IPS-18c (cell line): ENCODE measurements around the gene ADGRV1.
"Not testable (repeated sequence)": the region's sequence is repeated elsewhere in the genome, so short reads cannot be mapped to it uniquely, and the experiment has no call there.

Source experiments
- H3K4me3 ChIP-seq: 2 replicates; pipeline ENCODE4 v1.7.0; 2013; ENCODE audit warnings: low read depth, mild to moderate bottlenecking, low read length, moderate library complexity; ENCODE audit not compliant: insufficient read depth
- H3K9me3 ChIP-seq: one replicate; pipeline ENCODE4 v1.6.1; 2013; ENCODE audit warnings: mild to moderate bottlenecking, low read length, moderate library complexity; ENCODE audit not compliant: control insufficient read depth, insufficient read depth

The ADGRV1 gene

DNA sequence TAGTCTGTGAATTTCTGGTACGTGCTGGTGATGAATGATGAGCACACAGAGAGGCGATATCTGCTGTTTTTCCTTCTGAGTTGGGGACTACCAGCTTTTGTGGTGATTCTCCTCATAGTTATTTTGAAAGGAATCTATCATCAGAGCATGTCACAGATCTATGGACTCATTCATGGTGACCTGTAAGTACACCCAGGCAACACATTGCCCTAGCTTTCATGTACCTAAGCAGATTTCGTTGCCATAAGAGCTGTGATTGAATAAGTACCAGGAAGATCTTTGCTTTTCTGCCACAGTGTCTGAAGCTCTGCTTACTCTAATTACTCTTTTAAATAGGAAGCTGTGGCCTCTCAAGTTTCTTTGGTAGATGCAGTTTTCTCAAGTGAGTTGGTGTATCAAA is 426.7 kb downstream of the ADGRV1 start:
- no peak overlapping the region for H3K4me3 ChIP-seq

DNA sequence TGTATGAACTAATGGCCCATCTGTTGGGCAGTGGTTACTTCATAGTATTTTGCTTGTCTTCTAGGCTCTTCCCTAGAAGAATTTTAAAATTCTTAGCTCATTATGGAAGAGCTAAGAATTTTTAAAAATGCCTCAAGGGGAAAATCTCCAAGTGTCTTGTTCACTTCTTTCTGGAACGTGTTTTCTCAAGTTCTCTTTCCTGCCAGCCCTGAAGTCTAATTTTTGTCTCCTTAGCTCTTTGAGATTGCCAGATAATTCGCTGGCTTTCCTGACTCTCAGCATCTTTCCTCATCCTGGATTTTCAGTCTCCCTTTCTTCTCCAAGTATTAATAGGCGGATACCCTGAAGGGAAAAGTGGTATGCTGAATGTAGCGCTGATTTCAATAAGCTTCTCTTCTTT is 429.1 kb downstream of the ADGRV1 start:
- no peaks in the 10 kb centered on the region for H3K9me3 ChIP-seq
- no peak overlapping the region for H3K4me3 ChIP-seq

More for the DNA sequence above, 426.7 kb downstream of the ADGRV1 start:
- H3K9me3 ChIP-seq = no peaks in the 10 kb centered on the region

DNA sequence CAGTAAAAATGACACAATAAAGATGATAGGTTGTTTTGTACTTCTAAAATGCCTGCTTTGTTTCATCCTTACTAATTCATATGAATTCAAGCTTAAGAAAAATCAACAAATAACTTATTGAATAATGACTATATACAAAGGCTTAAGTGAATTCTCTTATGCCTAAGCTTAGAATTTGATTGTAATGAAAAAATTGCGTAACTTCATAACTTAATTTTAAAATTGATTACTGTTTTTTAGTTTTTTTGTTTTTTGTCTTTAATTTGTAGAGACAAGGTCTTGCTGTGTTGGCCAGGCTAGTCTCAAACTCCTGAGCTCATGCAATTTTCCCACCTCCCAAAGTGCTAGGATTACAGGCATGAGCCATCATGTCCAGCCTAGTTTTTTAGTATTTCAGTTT is 432.6 kb downstream of the ADGRV1 start:
- no peaks in the 10 kb centered on the region for H3K9me3 ChIP-seq
- H3K4me3 ChIP-seq = no peak overlapping the region

DNA sequence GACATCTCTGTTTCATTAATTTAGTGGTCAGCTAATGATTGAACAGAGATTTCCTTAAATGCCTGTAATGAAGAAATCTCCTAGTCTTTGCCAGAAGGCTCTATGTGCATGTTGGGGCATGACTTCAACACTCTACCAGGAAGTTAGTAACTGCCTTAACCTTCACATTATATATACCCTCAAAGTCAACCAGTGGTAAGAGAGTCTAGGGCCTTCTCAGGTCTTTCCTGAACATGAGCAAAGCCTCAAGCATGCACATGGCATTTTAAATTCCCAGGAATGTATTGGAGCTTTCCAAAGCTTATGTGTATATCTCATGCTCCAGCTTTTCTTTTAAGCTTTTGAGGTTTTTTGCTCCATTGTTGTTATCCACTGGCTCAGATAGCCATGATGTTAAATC is 436.2 kb downstream of the ADGRV1 start:
- H3K9me3 ChIP-seq = no peaks in the 10 kb centered on the region
- no peak overlapping the region for H3K4me3 ChIP-seq

DNA sequence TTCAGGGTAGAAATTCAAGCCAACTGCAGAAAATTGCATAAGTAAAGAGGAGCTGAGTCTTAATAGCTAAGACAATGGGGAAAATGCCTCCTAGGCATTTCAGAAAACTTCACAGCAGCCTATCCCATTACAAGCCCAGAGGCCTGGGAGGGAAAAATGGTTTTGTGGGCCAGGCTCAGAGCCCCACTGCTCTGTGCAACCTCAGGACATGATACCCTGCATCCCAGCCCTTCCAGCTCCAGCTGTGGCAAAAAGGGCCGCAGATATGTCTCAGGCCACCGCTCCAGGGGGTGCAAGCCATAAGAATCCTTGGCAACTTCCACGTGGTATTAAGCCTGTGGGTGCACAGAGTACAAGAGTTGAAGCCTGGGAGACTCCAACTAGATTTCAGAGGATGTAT is 437.5 kb downstream of the ADGRV1 start:
- no peaks in the 10 kb centered on the region for H3K9me3 ChIP-seq
- H3K4me3 ChIP-seq = no peak overlapping the region

DNA sequence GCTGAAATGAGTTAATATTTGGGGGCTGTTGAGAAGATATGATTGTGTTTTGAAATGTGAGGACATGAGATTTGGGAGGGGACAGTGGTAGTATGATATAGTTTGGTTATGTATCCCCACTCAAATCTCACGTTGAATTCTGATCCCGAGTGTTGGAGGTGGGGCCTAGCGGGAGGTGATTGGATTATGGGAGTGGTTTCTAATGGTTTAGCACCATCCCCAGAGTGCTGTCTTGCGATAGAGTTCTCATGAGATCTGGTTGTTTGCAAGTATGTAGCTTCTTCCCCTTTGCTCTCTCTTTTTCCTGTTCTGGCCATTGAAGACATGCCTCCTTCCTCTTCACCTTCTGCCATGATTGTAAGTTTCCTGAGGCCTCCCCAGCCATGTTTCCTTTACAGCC is 438.5 kb downstream of the ADGRV1 start:
- Histone ChIP-seq H3K9me3 (no peaks in the 10 kb centered on the region), H3K4me3 (no peak overlapping the region)

DNA sequence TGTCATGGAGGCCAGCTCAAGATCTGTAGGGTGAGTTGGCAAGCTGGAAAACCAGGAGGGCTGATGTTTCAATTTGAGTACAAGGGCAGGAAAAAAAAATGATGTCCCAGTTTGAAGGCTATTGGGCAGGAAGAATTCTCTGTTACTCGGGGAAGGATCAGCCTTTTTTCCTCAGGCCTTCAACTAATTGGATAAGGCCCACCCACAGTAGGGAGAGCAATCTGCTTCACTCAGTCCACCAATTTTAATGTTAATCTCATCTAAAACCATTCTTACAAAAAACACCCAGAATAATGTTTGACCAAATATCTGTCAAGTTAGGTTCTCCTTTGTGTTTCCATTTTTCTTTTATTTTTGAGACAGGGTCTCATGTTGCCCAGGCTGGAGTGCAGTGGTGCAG is 442.1 kb downstream of the ADGRV1 start:
- no peak overlapping the region for H3K4me3 ChIP-seq
- H3K9me3 ChIP-seq = no peaks in the 10 kb centered on the region

DNA sequence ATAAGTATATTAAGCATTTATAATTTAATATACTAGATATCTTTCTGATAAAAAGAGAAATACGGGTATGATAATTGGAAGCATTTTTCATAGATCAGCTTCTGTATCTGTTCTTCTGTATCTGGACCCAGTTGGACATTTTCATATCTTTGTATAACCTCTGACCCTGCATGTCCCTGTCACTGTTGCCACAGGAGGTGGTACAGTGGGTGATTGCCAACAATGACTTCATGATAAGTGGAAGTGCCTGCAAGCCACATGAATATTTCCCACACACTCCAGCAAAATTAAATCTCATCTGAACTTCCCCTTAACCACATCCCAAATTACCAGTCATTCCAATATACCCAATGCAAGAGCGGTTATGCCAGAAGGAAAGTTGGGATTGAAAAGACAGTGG is 448.1 kb downstream of the ADGRV1 start:
- Histone ChIP-seq H3K4me3 (no peak overlapping the region), H3K9me3 (no peaks in the 10 kb centered on the region)

DNA sequence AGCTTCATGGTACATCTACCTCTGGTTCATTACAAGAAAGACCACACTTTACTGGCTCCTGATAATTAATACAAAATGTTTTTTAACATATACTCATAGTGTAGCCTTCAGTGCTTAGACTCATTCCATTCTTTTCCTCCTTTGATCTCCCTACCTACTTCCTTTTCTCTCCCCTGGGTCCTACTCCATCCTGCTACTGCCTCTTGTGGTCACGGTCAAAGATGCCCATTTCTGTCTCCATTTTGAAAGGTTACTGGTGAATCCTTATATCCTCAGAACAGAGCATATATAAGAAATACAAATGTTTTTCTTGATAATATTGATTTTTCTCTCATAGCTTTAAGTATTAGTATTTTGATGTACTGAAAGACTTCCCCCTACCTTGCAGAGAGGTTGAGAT is 448.7 kb downstream of the ADGRV1 start:
- Histone ChIP-seq H3K9me3 (no peaks in the 10 kb centered on the region), H3K4me3 (no peak overlapping the region)

DNA sequence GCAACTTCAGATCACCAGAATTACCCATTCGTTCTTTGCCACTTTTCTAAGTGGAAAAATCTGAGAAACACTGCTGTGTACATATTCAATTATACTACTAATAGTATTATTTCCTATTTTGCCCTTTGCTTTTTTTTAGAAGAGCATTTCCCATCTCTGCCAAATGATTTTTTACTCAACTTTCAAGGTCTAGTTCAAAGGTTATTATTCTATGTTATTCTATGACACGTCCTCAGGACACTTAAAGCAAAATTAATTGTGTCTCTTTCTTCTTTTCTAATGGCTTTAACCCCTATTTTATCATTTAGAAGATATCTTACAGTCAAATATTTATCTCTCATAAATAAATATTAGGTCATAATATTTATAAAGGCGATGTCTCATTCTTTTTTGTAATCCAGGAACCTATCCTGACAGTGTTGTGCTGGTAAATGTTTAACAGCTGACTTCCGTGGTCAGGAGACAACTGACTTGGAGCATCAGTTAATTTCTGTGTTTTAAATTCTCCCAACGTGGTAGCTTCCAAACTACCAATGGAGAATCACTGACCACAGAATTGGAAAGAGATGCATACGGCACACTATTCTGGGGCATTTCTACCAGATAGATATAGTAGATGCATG is 449.3 kb downstream of the ADGRV1 start:
- Histone ChIP-seq H3K4me3 (no peak overlapping the region), H3K9me3 (no peaks in the 10 kb centered on the region)

DNA sequence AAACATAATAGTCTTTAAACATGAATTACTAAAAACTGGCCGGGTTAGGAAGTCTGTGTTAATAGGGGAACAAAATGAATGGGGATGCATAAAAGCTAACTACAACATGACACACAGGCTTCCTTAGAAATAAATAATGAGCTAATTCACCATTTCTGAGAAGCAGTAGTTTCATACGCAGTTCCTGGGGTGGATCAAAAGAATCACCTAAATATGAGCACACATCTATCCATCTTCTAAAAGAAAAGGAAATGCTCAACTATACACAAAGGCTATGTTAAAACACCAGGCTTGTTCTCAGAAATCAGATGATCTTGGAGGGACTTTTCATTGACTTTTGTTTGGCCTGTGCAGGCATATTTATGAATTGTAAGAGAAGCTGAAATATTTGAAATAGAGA is 451.5 kb downstream of the ADGRV1 start:
- no peak overlapping the region for H3K4me3 ChIP-seq
- no peaks in the 10 kb centered on the region for H3K9me3 ChIP-seq

DNA sequence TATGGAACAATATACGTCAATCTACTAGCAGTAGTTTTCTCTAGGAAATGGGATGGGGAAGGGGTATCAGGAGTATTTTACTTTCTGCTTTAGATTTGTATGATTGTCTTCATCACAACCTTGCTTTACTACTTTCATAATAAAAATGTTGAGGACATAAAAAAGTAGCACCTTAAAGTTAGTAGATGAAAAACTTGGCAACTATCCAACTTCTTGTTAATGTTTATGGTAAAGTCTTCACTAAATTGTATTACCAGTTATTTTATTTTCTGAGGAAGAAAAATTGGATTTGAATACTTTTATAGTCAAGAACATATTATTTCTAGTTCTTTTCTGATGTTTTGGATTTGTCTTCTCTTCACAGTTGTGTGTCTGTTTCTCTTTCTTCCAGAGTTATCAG is 452.4 kb downstream of the ADGRV1 start:
- no peaks in the 10 kb centered on the region for H3K9me3 ChIP-seq
- no peak overlapping the region for H3K4me3 ChIP-seq

DNA sequence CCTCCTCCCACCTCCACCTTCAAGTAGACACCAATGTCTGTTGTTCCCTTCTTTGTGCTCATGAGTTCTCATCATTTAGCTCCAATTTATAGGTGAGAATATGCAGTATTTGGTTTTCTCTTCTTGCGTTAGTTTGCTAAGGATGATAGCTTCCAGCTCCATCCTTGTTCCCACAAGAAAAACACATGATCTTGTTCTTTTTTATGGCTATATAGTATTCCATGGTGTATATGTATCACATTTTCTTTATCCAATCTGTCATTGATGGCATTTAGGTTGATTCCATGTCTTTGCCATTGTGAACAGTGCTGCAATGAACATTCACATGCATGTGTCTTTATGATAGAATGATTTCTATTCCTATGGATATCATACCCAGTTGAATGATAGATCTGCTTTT is 454.3 kb downstream of the ADGRV1 start:
- H3K9me3 ChIP-seq, H3K4me3 ChIP-seq: not testable (repeated sequence)

DNA sequence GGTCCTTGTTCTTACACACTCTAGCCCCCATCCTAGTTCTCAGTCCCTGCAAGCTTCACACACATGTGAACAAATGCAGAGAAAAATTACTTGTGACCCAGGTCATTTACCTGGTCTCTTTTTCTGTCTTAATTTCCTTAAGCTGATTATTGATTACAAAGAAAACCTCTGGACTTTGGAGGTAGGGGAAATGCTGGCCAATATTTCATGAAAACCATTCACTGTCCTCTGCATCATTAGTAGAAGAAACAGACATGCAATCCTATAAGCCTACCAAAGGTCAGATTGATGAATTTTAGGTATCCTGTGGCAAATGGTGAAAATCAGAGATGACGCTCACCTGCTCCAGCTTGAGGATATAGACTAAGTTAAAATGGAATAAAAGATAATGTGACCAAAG is 457.7 kb downstream of the ADGRV1 start:
- Histone ChIP-seq H3K9me3 (no peaks in the 10 kb centered on the region), H3K4me3 (no peak overlapping the region)

DNA sequence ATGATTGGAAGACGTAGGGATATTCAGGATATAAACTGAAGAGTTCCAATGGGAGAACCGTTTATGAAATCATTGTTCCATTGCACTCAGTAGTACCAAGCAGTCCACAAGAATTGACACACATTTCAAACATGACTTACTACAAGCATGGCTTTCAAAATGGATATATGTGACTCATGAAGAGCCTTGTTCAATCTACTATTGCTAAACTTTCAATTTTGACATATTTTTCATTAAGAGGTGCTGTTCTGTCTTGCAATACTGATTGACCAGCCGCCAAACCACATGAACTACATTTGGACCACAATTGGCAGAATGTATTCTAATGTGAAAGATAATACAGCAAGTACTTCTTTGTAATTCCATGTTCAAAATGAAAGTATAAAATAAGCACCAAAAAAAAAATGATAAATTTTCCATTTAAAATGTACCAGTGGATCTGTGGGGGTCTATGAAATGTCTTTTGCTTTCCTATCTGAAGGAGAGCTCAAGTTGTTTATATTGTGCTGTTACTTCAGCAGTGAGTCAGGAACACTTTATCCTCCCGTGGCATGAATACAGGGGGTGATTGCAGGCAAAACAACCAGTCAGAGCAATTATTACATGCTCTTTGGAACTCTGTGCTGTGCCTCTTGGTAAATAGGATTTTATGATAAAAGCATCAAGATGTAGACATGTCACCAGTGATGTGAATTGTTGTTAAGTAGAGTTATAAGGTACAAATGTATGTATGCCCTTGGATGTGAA is 458.5 kb downstream of the ADGRV1 start:
- no peaks in the 10 kb centered on the region for H3K9me3 ChIP-seq
- H3K4me3 ChIP-seq = no peak overlapping the region

DNA sequence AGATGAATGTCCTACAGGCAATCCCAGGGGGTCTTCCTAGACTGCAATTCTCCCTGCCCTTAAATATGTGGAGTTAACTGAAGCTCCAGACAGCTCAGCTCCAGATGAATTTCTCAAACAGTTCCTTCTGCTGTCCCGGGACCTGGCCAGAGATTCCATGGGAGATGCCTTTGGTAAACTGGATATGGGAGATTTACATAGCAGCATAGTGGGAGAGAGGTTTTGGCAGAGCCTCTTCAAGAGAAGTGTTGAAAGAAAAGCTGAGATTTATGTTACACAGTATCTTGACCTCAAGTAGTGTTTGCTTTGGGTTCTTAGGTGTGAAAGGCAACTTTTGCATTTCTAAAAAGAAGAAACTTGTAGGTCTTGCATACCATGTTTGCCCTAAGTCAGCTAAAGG is 459.6 kb downstream of the ADGRV1 start:
- H3K4me3 ChIP-seq = no peak overlapping the region
- no peaks in the 10 kb centered on the region for H3K9me3 ChIP-seq

DNA sequence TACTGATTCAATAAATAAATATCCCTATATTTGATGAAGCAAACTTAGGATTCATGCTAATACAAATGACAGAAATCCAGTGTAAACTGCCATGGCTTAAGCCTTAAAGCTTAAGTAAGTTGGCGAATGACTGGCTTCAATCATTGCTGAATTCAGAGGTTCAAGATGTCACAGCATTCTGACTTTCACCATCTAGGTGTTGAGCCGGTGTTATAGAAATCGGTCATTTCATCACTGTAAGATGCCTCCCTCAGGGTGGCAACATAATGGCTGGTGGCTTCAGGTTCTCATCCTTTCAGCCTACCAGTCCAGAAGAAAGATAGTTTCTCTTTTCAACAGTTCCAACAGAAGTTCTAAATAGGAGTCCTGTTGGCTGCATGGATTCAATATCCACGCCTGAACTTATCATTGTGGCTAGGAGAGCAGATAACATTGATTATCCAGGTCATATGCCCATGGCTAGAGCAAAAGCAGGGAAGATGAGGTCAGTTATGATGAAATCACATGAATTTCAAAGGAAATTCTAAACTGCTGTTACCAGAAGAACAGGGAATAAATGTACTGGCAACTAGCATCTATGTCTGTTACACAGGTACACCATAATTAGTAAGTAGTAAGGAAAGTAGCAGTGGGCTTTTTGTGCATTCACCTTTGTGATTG is 460.2 kb downstream of the ADGRV1 start:
- Histone ChIP-seq H3K4me3 (no peak overlapping the region), H3K9me3 (no peaks in the 10 kb centered on the region)

DNA sequence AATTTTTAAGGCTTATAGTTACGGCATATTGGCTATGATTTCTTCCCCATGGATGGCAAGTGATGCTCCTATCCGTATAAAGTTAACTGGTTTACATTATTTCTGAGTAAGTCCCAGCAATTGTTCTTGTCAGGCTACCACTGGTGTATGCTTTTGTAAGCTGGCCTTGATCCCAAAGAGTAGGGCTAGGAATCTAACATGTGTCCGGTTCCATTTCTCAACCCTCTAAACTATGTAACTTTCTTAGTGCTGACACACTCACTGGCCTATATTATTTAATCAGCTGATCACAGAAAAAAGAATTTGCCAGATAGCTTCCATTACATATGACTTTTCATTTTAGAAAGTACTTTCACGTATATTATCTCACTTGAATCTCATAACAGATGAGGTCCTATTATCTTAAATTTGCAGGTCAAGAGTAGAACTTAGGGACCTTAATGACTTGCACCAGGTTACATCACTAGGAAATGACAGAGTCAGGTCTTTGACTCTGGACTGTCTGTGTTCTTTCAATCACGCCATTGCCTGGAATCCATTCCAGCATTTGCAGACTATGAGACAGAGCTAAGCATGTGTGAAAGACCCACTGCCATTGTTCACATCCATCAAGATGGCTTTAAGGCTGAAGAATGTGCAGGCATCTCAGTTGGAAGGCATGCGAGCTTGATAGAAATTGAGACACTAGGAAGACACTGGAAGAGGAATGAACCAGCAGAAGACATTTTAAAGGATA is 461.6 kb downstream of the ADGRV1 start:
- H3K9me3 ChIP-seq = no peaks in the 10 kb centered on the region

More for the DNA sequence above, 461.6 kb downstream of the ADGRV1 start:
- H3K4me3 ChIP-seq = no peak overlapping the region
